Small intestine (tissue), 7 donors: ENCODE results near the gene GRB2. TPM values are rescaled to one million over a fixed set of nuclear protein-coding genes. Genes with fewer than 3 reads are reported as not detected.
"Not testable (repeated sequence)": the region's sequence is repeated elsewhere in the genome, so short reads cannot be mapped to it uniquely, and the experiment has no call there.

Experiments
- DNase-seq, 2 donors: peaks; one replicate each; pipeline versions ENCODE4 v3.0.0 to v3.0.0-alpha.2; 2013
- FAIRE-seq: peaks from 2 replicates; lab custom pipeline; 2012; peaks lifted over from hg19 to GRCh38; lab: Jason Lieb, UNC
- H3K27ac ChIP-seq, 3 donors: one replicate each; pipeline ENCODE4 v1.5.1; 2013; ENCODE audit warnings: low read length in 2 of 3, mild to moderate bottlenecking in 2 of 3, control low read depth in 1 of 3, inconsistent platforms in 1 of 3, low read depth in 1 of 3, moderate library complexity in 1 of 3
- H3K27me3 ChIP-seq, 3 donors: one replicate each; pipeline ENCODE4 v1.6.1; 2013; ENCODE audit warnings: low read length in 3 of 3, inconsistent platforms in 1 of 3; ENCODE audit not compliant: control insufficient read depth in 3 of 3, insufficient read depth in 3 of 3
- H3K36me3 ChIP-seq, 3 donors: one replicate each; pipeline ENCODE4 v1.6.1; 2013; ENCODE audit warnings: low read length in 3 of 3, inconsistent platforms in 1 of 3, low read depth in 1 of 3, mild to moderate bottlenecking in 1 of 3, moderate library complexity in 1 of 3; ENCODE audit not compliant: control insufficient read depth in 3 of 3, insufficient read depth in 2 of 3
- H3K4me1 ChIP-seq, 3 donors: one replicate each; pipeline ENCODE4 v1.6.1; 2013; ENCODE audit warnings: low read length in 2 of 3, inconsistent platforms in 1 of 3, low read depth in 1 of 3, mild to moderate bottlenecking in 1 of 3, moderate library complexity in 1 of 3; ENCODE audit not compliant: control insufficient read depth in 3 of 3, insufficient read depth in 2 of 3
- H3K4me3 ChIP-seq, 3 donors: one replicate each; pipeline ENCODE4 v1.5.1; 2013; ENCODE audit warnings: low read length in 3 of 3, control low read depth in 1 of 3, inconsistent platforms in 1 of 3, low read depth in 1 of 3, mild to moderate bottlenecking in 1 of 3, moderate library complexity in 1 of 3
- H3K9me3 ChIP-seq, 2 donors: one replicate each; pipeline ENCODE4 v1.6.1; 2013; ENCODE audit warnings: low read depth in 1 of 2, low read length in 1 of 2; ENCODE audit not compliant: control insufficient read depth in 2 of 2, insufficient read depth in 1 of 2
- WGBS, 3 donors: extraction: QIAGEN DNeasy Blood & Tissue Kit; methylation state at CpG; one replicate each; pipeline ENCODE4 v1.1.7; 2013; 5-methylcytosine and 5-hydroxymethylcytosine counted together
- polyA plus RNA-seq, 4 donors: library from polyadenylated mRNA; stranded (reverse) in 3 of 4; unstranded in 1 of 4; fragments of 200-250 nt in 3 of 4; fragments of 120-200 nt in 1 of 4; gene quantifications; one replicate each; pipeline versions ENCODE4 v1.2.1 to v1.2.3, GENCODE V29; 2013
- donor health status: healthy with polysubstance abuse.
- donor health status: control.
- donor health status: control.
- donor health status: Bipolar disorder and iron deficiency.
- donor health status: healthy.

The GRB2 gene
- polyA plus RNA-seq, 4 donors, result 65.6 to 73.5 (median 68.0) TPM

DNA sequence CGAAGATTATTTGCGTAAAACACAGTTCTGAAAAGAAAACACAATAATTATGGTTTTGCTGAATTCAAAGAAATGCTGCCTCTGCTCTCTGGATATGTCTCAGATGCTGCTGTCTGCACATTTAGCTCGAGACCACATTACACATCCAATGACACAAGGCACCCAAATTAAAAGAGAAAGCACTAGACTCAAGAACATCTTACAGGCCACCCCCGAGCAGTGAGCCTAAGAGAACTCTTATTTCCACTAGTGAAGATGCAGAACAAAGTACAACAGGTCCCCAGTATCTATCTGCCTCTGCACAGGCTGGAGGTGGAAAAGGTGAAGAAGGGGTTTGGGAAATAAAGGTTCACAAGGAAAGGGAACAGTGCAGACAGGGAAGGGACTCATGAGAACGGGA, 33.5 kb downstream of the GRB2 start:
- peaks cover 0 to 32% (median 6%) of the 10 kb centered on the region in 3 donors for H3K36me3 ChIP-seq
- no peak for FAIRE-seq
- no peaks in the 10 kb centered on the region for H3K27me3 ChIP-seq
- H3K4me3 ChIP-seq, result no peak overlapping the region
- no peak overlapping the region for H3K27ac ChIP-seq
- DNase-seq, result no peak
- WGBS, 3 donors, result 73 to 82% (median 81%) methylated on average over 5 of the region's 5 CpGs
- H3K4me1 ChIP-seq, result no peaks in the 10 kb centered on the region
- H3K9me3 ChIP-seq, result no peaks in the 10 kb centered on the region

GRCh38 chr17:75371339-75371738, 34.1 kb downstream of the GRB2 start:
- no peak overlapping the region for H3K27ac ChIP-seq
- DNase-seq, result no peak
- 77 to 90% (median 81%) methylated on average over 6 of the region's 6 CpGs for WGBS, 3 donors
- peaks cover 0 to 1% (median 0%) of the 10 kb centered on the region in 3 donors for H3K4me1 ChIP-seq
- H3K4me3 ChIP-seq, result no peak overlapping the region
- no peak for FAIRE-seq
- peaks cover 0 to 27% (median 6%) of the 10 kb centered on the region in 3 donors for H3K36me3 ChIP-seq
- no peaks in the 10 kb centered on the region for H3K27me3 ChIP-seq
- no peaks in the 10 kb centered on the region for H3K9me3 ChIP-seq

DNA sequence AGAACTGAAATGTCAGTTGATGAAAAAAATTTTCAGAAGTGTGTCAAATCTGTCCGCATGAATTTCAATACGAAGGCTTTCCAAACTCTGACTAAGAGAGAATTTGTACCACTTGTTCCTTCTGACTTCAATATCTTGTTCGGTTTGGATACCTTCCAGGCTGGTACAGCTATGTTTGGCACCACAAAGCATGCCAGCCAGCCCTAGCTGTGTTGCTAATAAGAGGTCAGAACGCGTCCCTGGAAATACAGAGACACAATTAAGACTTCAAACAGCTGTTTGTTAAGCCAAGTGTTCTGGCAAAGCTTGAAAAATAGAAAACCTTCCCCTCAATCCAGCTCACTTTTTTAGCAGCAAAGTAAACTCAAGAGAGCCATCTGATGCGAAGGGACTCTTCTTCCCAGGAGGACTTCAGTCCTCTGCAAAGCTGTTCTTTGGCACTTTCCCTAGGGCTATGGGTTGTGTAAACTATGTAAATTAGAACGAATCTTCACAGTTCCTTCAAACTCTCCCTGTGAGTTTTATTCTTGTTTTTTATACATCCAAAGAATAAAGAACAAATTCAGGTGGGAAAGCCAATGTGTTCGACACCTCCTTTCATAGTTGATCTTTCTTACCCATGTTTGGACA, 35.1 kb downstream of the GRB2 start:
- FAIRE-seq (no peak), DNase-seq (no peak)
- no peak overlapping the region for H3K27ac ChIP-seq
- H3K27me3 ChIP-seq, result no peaks in the 10 kb centered on the region
- H3K36me3 ChIP-seq, result peaks cover 0 to 19% (median 6%) of the 10 kb centered on the region in 3 donors
- H3K4me1 ChIP-seq, result peaks cover 0 to 5% (median 0%) of the 10 kb centered on the region in 3 donors
- no peak overlapping the region for H3K4me3 ChIP-seq
- 68 to 70% (median 70%) methylated on average over 8 of the region's 8 CpGs for WGBS, 3 donors
- no peaks in the 10 kb centered on the region for H3K9me3 ChIP-seq

GRCh38 chr17:75367838-75368789, 37.4 kb downstream of the GRB2 start:
- H3K36me3 ChIP-seq, DNase-seq, H3K27me3 ChIP-seq, H3K4me1 ChIP-seq, H3K27ac ChIP-seq, H3K4me3 ChIP-seq, FAIRE-seq, H3K9me3 ChIP-seq: not testable (repeated sequence)
- WGBS, 3 donors, result 84 to 87% (median 86%) methylated on average over 25 of the region's 25 CpGs

DNA sequence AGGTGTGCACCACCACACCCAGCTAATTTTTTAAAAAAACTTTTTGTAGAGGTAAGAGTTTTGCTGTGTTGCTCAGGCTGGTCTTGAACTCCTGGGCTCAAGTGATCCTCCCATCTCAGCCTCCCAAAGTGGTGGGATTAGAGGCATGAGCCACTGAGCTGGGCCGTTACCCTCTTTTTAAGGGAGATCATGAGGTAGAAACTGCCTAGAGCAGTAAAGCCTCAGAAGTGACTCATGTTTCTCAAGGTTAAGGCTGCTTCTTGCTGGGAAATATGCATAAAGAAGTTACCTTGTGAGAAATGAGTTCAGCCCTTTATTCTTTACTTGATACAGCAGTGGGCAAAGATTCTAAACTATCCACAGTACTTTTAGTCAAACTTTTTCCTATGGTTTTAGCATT, 38.2 kb downstream of the GRB2 start:
- no peaks in the 10 kb centered on the region for H3K9me3 ChIP-seq
- DNase-seq, result no peak
- FAIRE-seq, result no peak
- 76 to 87% (median 85%) methylated on average over 1 of the region's 1 CpG for WGBS, 3 donors
- H3K27me3 ChIP-seq, result no peaks in the 10 kb centered on the region
- H3K27ac ChIP-seq, result no peak overlapping the region
- H3K4me3 ChIP-seq, result no peak overlapping the region
- peaks cover 0 to 5% (median 2%) of the 10 kb centered on the region in 3 donors for H3K36me3 ChIP-seq
- H3K4me1 ChIP-seq, result peaks cover 0 to 6% (median 5%) of the 10 kb centered on the region in 3 donors

DNA sequence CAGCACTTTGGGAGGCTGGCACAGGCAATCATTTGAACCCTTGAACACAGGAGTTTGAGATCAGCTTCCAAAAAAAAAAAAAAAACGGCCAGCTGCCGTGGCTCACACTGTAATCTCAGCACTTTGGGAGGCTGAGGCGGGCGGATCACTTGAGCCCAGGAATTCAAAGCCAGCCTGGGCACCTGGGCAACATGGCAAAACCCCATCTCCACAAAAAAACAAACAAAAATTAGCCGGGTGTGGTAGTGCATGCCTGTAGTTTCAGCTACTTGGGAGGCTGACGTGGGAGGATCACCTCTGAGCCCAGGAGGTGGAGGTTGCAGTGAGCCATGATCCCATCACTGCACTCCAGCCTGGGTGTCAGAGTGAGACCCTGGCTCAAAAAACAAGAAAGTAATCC, 39.0 kb downstream of the GRB2 start:
- H3K4me1 ChIP-seq, result peaks cover 0 to 6% (median 5%) of the 10 kb centered on the region in 3 donors
- FAIRE-seq (no peak), DNase-seq (no peak)
- H3K9me3 ChIP-seq, result no peaks in the 10 kb centered on the region
- H3K27ac ChIP-seq, result no peak overlapping the region
- no peak overlapping the region for H3K4me3 ChIP-seq
- no peaks in the 10 kb centered on the region for H3K27me3 ChIP-seq
- 22 to 58% (median 39%) methylated on average over 6 of the region's 6 CpGs for WGBS, 3 donors
- H3K36me3 ChIP-seq, result peaks cover 0 to 5% (median 2%) of the 10 kb centered on the region in 3 donors

DNA sequence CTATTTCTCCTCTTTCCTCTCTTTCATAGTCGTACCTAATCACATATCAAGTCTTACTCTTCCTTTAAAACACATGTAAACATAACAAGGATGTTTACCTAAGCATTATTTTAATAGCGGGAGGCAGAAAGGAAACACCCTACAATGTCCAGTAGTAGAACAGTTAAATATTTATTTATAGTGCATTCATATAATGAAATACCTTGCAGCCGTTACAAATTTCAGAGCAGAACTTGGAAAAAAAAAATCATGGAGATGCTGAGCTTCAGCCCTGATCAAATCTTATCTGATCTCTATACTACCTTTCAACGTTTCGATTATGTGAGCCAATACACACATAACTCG, 39.6 kb downstream of the GRB2 start:
- peaks cover 0 to 5% (median 0%) of the 10 kb centered on the region in 3 donors for H3K36me3 ChIP-seq
- FAIRE-seq (no peak), DNase-seq (no peak)
- H3K27ac ChIP-seq, result no peak overlapping the region
- no peak overlapping the region for H3K4me3 ChIP-seq
- no peaks in the 10 kb centered on the region for H3K27me3 ChIP-seq
- WGBS, 3 donors, result 32 to 41% (median 40%) methylated on average over 6 of the region's 6 CpGs
- H3K4me1 ChIP-seq, result peaks cover 0 to 6% (median 5%) of the 10 kb centered on the region in 3 donors
- H3K9me3 ChIP-seq, result no peaks in the 10 kb centered on the region

GRCh38 chr17:75365009-75365930, 40.2 kb downstream of the GRB2 start:
- Histone ChIP-seq H3K27me3 (no peaks in the 10 kb centered on the region), H3K4me3 (no peak overlapping the region), H3K36me3 (peaks cover 0 to 5% (median 0%) of the 10 kb centered on the region in 3 donors), H3K27ac (no peak overlapping the region), H3K9me3 (no peaks in the 10 kb centered on the region), H3K4me1 (peaks cover 5 to 11% (median 5%) of the 10 kb centered on the region in 3 donors)
- DNase-seq, result no peak
- 68 to 78% (median 69%) methylated on average over 8 of the region's 8 CpGs for WGBS, 3 donors
- no peak for FAIRE-seq
